ENCODE data around the gene CCL21. TPM values are rescaled to one million over a fixed set of nuclear protein-coding genes. Genes with fewer than 3 reads are reported as not detected.

The CCL21 gene
- total and polyA plus RNA-seq, 10 of the 15 experiments (the other 5 are each of a cell fraction or from before 2014, with no cell fraction given), result 0.26 TPM; not detected in 9

- TF ChIP-seq E4F1 (IDR thresholded peaks at IDR 0.05; ENCODE audit: borderline replicate concordance, partially characterized antibody) (no peak), SUZ12 (IDR thresholded peaks at IDR 0.05; ENCODE audit: unreplicated experiment) (no peak), EP300 (IDR thresholded peaks at IDR 0.05; ENCODE audit: borderline replicate concordance in 1 of 2, control insufficient read depth in 1 of 2, low read depth in 2 of 2, low read length in 2 of 2) (no peak), KAT2A (conservative IDR thresholded peaks at IDR 0.05; ENCODE audit: control insufficient read depth, low read depth, low read length) (no peak), FOXK2 (IDR thresholded peaks at IDR 0.05) (no peak), HDAC2 (IDR thresholded peaks at IDR 0.05) (no peak), ATF7 (IDR thresholded peaks at IDR 0.05; ENCODE audit: low read depth) (peak; percentile 91), ZNF24 (IDR thresholded peaks at IDR 0.05) (no peak), SREBF2 (IDR thresholded peaks at IDR 0.05; ENCODE audit: low read length) (no peak), MAX (IDR thresholded peaks at IDR 0.05; ENCODE audit: low read depth, low read length) (no peak), USF1 (IDR thresholded peaks at IDR 0.05; ENCODE audit: borderline replicate concordance, extremely low read length, insufficient read depth, low read depth, low read length) (no peak), IKZF2 (IDR thresholded peaks at IDR 0.05) (peak in 1 of 2 experiments; percentile 36; a peak in 2 of 4 replicates), E2F4 (IDR thresholded peaks at IDR 0.05; ENCODE audit: low read depth, low read length) (no peak), EED (IDR thresholded peaks at IDR 0.05; ENCODE audit: low read depth) (no peak; the same call in 1 of the 2 replicates), MYB (IDR thresholded peaks at IDR 0.05; ENCODE audit: borderline replicate concordance, low read depth, low read length) (no peak), PAX8 (IDR thresholded peaks at IDR 0.05) (no peak), EGR1 (IDR thresholded peaks at IDR 0.05; ENCODE audit: borderline replicate concordance in 1 of 2, low read depth in 2 of 2, low read length in 2 of 2) (peak in 1 of 2 experiments; percentile 97; a peak in 2 of 3 replicates), PRDM15 (CRISPR knock-in tag; IDR thresholded peaks at IDR 0.05) (no peak), BACH1 (IDR thresholded peaks at IDR 0.05; ENCODE audit: borderline replicate concordance) (no peak), TCF7 (IDR thresholded peaks at IDR 0.05; ENCODE audit: borderline replicate concordance) (no peak), ZNF622 (IDR thresholded peaks at IDR 0.05) (no peak), RAD51 (IDR thresholded peaks at IDR 0.05) (no peak)
These were observed 44.3 kb downstream of the CCL21 start (continued) for GRCh38 chr9:34665381-34666250.
